SK-N-SH (cell line): ENCODE measurements around the gene MBNL2. TPM values are rescaled to one million over a fixed set of nuclear protein-coding genes. Genes with fewer than 3 reads are reported as not detected.

Experiments
- CTCF ChIA-PET: fragments of 300-600, 350-600 bp; formaldehyde crosslinking; extraction: SDS; loops from one replicate; lab custom pipeline; 2021; lab: Yijun Ruan, JAX
- POLR2A ChIA-PET: fragments of 350-600 bp; sonication (Branson Sonifier 250); formaldehyde crosslinking; extraction: SDS; loops from one replicate; lab custom pipeline; 2020; ENCODE audit warnings: antibody characterized with exemption, inconsistent platforms; lab: Yijun Ruan, JAX
- DNase-seq: peaks from one replicate; pipeline ENCODE4 v3.0.0; 2012
- H2AFZ ChIP-seq: fragments of 200-600 bp; sonication (generic); 2 replicates; pipeline ENCODE4 v1.8.1; 2016; ENCODE audit warnings: antibody characterized with exemption, mild to moderate bottlenecking, low read depth
- H3F3A ChIP-seq: fragments of 200-600 bp; sonication (generic); replicated peaks from 2 replicates; pipeline ENCODE3; 2016; ENCODE audit warnings: antibody characterized with exemption, mild to moderate bottlenecking; ENCODE audit not compliant: insufficient read depth
- H3K27ac ChIP-seq, 2 experiments: fragments of 200-500 bp in 1 of 2; fragments of 200-600 bp in 1 of 2; sonication (Bioruptor generic) in 1 of 2; sonication (generic), shearing (Covaris generic) in 1 of 2; 2 replicates each; pipeline versions ENCODE4 v1.5.1 to v1.6.1; 2014 to 2016; ENCODE audit warnings: low read depth in 2 of 2, inconsistent platforms in 1 of 2, low read length in 1 of 2, mild to moderate bottlenecking in 1 of 2, mixed read lengths in 1 of 2
- H3K27me3 ChIP-seq: fragments of 200-600 bp; sonication (generic), shearing (Covaris generic); 2 replicates; pipeline ENCODE4 v1.6.1; 2016; ENCODE audit warnings: mixed run types; ENCODE audit not compliant: insufficient read depth
- H3K36me3 ChIP-seq, 2 experiments: fragments of 200-500 bp in 1 of 2; fragments of 200-600 bp in 1 of 2; sonication (Bioruptor generic) in 1 of 2; sonication (generic) in 1 of 2; replicated peaks in 1 of 2; 2 replicates each; pipeline versions ENCODE3 to v1.5.1; 2014 to 2016; ENCODE audit warnings: low read length in 1 of 2, mild to moderate bottlenecking in 1 of 2; ENCODE audit not compliant: insufficient read depth in 2 of 2, control insufficient read depth in 1 of 2
- H3K4me1 ChIP-seq, 2 experiments: fragments of 200-500 bp in 1 of 2; fragments of 200-600 bp in 1 of 2; sonication (Bioruptor generic) in 1 of 2; sonication (generic), shearing (Covaris generic) in 1 of 2; 2 replicates each; pipeline versions ENCODE4 v1.5.1 to v1.6.1; 2014 to 2016; ENCODE audit warnings: low read depth in 1 of 2, low read length in 1 of 2, mixed run types in 1 of 2; ENCODE audit not compliant: insufficient read depth in 2 of 2, control insufficient read depth in 1 of 2
- H3K4me2 ChIP-seq: fragments of 200-600 bp; sonication (generic), shearing (Covaris generic); 2 replicates; pipeline ENCODE4 v1.6.1; 2017; ENCODE audit warnings: mixed run types
- H3K4me3 ChIP-seq, 2 experiments: fragments of 200-500 bp in 1 of 2; fragments of 200-600 bp in 1 of 2; sonication (Bioruptor generic) in 1 of 2; sonication (generic), shearing (Covaris generic) in 1 of 2; 2 replicates each; pipeline versions ENCODE4 v1.5.1 to v1.8.1; 2014 to 2016; ENCODE audit warnings: low read depth in 2 of 2, inconsistent platforms in 1 of 2, low read length in 1 of 2, mild to moderate bottlenecking in 1 of 2, mixed read lengths in 1 of 2, moderate library complexity in 1 of 2
- H3K79me2 ChIP-seq: fragments of 200-600 bp; sonication (generic); 2 replicates; pipeline ENCODE4 v1.8.1; 2017; ENCODE audit warnings: mild to moderate bottlenecking; ENCODE audit not compliant: insufficient read depth
- H3K9ac ChIP-seq: fragments of 200-600 bp; sonication (generic); 2 replicates; pipeline ENCODE4 v1.6.1; 2017; ENCODE audit warnings: mixed run types
- H3K9me2 ChIP-seq: fragments of 200-600 bp; sonication (generic); 2 replicates; pipeline ENCODE4 v1.6.1; 2017; ENCODE audit warnings: mixed run types
- H3K9me3 ChIP-seq: fragments of 200-600 bp; sonication (generic); 2 replicates; pipeline ENCODE4 v1.6.1; 2017; ENCODE audit warnings: mixed run types, mild to moderate bottlenecking, moderate library complexity
- H4K20me1 ChIP-seq: fragments of 200-600 bp; sonication (generic); 2 replicates; pipeline ENCODE4 v1.6.1; 2017; ENCODE audit warnings: mild to moderate bottlenecking, mixed run types; ENCODE audit not compliant: insufficient read depth
- CHD2 ChIP-seq: fragments of 150-350 bp; IDR thresholded peaks from 2 replicates; pipeline ENCODE4 v1.6.1; 2018; ENCODE audit warnings: low read length; ENCODE audit not compliant: partially characterized antibody
- ELF1 ChIP-seq: IDR thresholded peaks from 2 replicates; pipeline ENCODE4 v1.4.0; 2012
- EP300 ChIP-seq, 2 experiments: IDR thresholded peaks; 2 replicates each; pipeline versions ENCODE4 v1.4.0 to v1.6.1; 2012; ENCODE audit warnings: borderline replicate concordance in 1 of 2, low read depth in 1 of 2, low read length in 1 of 2
- EZH2phosphoT487 ChIP-seq: fragments of 200-600 bp; sonication (generic); IDR thresholded peaks from 2 replicates; pipeline ENCODE4 v1.6.1; 2017; ENCODE audit warnings: low read depth, mixed run types, mild to moderate bottlenecking, antibody characterized with exemption, moderate library complexity, borderline replicate concordance
- FOSL2 ChIP-seq: IDR thresholded peaks from 2 replicates; pipeline ENCODE4 v1.4.0; 2012; ENCODE audit warnings: low read depth, mild to moderate bottlenecking, moderate library complexity, borderline replicate concordance
- FOXJ3 ChIP-seq: sonication (generic); formaldehyde crosslinking; IDR thresholded peaks from 2 replicates; pipeline ENCODE4 v1.5.1; 2020; ENCODE audit warnings: mild to moderate bottlenecking, missing genetic modification reagents
- FOXM1 ChIP-seq: IDR thresholded peaks from 2 replicates; pipeline ENCODE4 v1.4.0; 2012; ENCODE audit warnings: low read depth, mild to moderate bottlenecking
- GABPA ChIP-seq: IDR thresholded peaks from 2 replicates; pipeline ENCODE4 v1.4.0; 2012; ENCODE audit warnings: low read depth, mild to moderate bottlenecking
- JUND ChIP-seq: IDR thresholded peaks from 2 replicates; pipeline ENCODE4 v1.4.0; 2012
- MEF2A ChIP-seq: IDR thresholded peaks from 2 replicates; pipeline ENCODE4 v1.4.0; 2012; ENCODE audit warnings: low read depth, borderline replicate concordance
- MXI1 ChIP-seq: IDR thresholded peaks from 2 replicates; pipeline ENCODE4 v1.6.1; 2012; ENCODE audit warnings: mild to moderate bottlenecking, low read depth, low read length, improper control_type of control experiment
- NFIC ChIP-seq: IDR thresholded peaks from 2 replicates; pipeline ENCODE4 v1.4.0; 2012; ENCODE audit warnings: borderline replicate concordance
- NRF1 ChIP-seq: IDR thresholded peaks from 2 replicates; pipeline ENCODE4 v1.6.1; 2012; ENCODE audit warnings: low read depth, mild to moderate bottlenecking, low read length
- POLR2AphosphoS5 ChIP-seq: IDR thresholded peaks from 2 replicates; pipeline ENCODE4 v1.6.1; 2012; ENCODE audit warnings: low read depth, low read length
- RAD21 ChIP-seq: IDR thresholded peaks from 2 replicates; pipeline ENCODE4 v1.6.1; 2012; ENCODE audit warnings: mild to moderate bottlenecking, low read length
- RCOR1 ChIP-seq: fragments of 150-350 bp; IDR thresholded peaks from 2 replicates; pipeline ENCODE4 v1.6.1; 2017; ENCODE audit warnings: antibody characterized with exemption, low read length
- RFX5 ChIP-seq: IDR thresholded peaks from 2 replicates; pipeline ENCODE4 v1.6.1; 2012; ENCODE audit warnings: mild to moderate bottlenecking, improper control_type of control experiment, low read length
- RXRA ChIP-seq: IDR thresholded peaks from 2 replicates; pipeline ENCODE4 v1.4.0; 2012; ENCODE audit warnings: low read depth, mild to moderate bottlenecking, borderline replicate concordance
- SIN3A ChIP-seq: IDR thresholded peaks from 2 replicates; pipeline ENCODE4 v1.6.1; 2012; ENCODE audit warnings: low read depth, mild to moderate bottlenecking, low read length, moderate library complexity, borderline replicate concordance
- SMC3 ChIP-seq: IDR thresholded peaks from 2 replicates; pipeline ENCODE4 v1.6.1; 2012; ENCODE audit warnings: low read depth, low read length, improper control_type of control experiment
- TAF1 ChIP-seq: IDR thresholded peaks from 2 replicates; pipeline ENCODE4 v1.6.1; 2012; ENCODE audit warnings: low read depth, mild to moderate bottlenecking, low read length, moderate library complexity, borderline replicate concordance
- TCF12 ChIP-seq: IDR thresholded peaks from 2 replicates; pipeline ENCODE4 v1.4.0; 2012
- YY1 ChIP-seq: IDR thresholded peaks from 2 replicates; pipeline ENCODE4 v1.4.0; 2012; ENCODE audit warnings: low read depth, mild to moderate bottlenecking
- ZBTB33 ChIP-seq: IDR thresholded peaks from 2 replicates; pipeline ENCODE4 v1.4.0; 2012; ENCODE audit warnings: low read depth, borderline replicate concordance
- WGBS: methylation state at CpG from one replicate; pipeline ENCODE4 v1.1.6; 2017; ENCODE audit warnings: low lambda C conversion rate; 5-methylcytosine and 5-hydroxymethylcytosine counted together
- polyA plus RNA-seq, 3 experiments: library from polyadenylated mRNA; depleted of rRNA; stranded (reverse); fragments of >200 nt; gene quantifications; 2 replicates each; pipeline ENCODE4 v1.2.3, GENCODE V29; 2012
- TF ChIP-seq, protein P1 (sequence below): IDR thresholded peaks from 2 replicates; pipeline ENCODE4 v1.4.0; 2012; ENCODE audit warnings: low read depth, borderline replicate concordance
- TF ChIP-seq, protein P2 (sequence below): IDR thresholded peaks from 2 replicates; pipeline ENCODE4 v1.4.0; 2012; ENCODE audit warnings: low read depth
- TF ChIP-seq, protein P3 (sequence below): fragments of 200-600 bp; sonication (generic); IDR thresholded peaks from 2 replicates; pipeline ENCODE4 v1.6.1; 2017; ENCODE audit warnings: antibody characterized with exemption, mild to moderate bottlenecking, moderate library complexity
- TF ChIP-seq, protein P4 (sequence below): IDR thresholded peaks from 2 replicates; pipeline ENCODE4; 2012

The MBNL2 gene
- polyA plus RNA-seq (2012; rRNA removed) = 24.5 and 27.9 TPM in 2 replicates
- 38.4 and 46.6 TPM in 2 replicates for polyA plus RNA-seq (2012; cell fraction: cytosol; rRNA removed)
- polyA plus RNA-seq (2012; cell fraction: nucleus; rRNA removed) = 21.4 and 39.6 TPM in 2 replicates

- CTCF ChIA-PET = interaction anchor here (0.6 to 8.6 kb wide), 18 partner anchors 10 to 137 kb away, joined by 3 to 80 read pairs (median 4); no protein-coding TSS in a partner anchor
- Histone ChIP-seq H3K4me1 (peaks cover 14 to 28% of the 10 kb centered on the region in 2 experiments), H3K9me3 (no peaks in the 10 kb centered on the region), H3F3A (peaks cover 15% of the 10 kb centered on the region), H3K27ac (peak within 1 kb of the TSS; percentile 95 to 97), H3K36me3 (peaks cover 8 to 11% of the 10 kb centered on the region in 2 experiments), H3K27me3 (no peaks in the 10 kb centered on the region), H4K20me1 (no peaks in the 10 kb centered on the region; the same call in 1 of the 2 replicates), H3K9me2 (no peaks in the 10 kb centered on the region), H3K9ac (peak within 1 kb of the TSS; percentile 98), H2AFZ (peak within 1 kb of the TSS; percentile 59), H3K4me3 (peak within 1 kb of the TSS; percentile 75 to 77), H3K79me2 (peaks cover 57% of the 10 kb centered on the region), H3K4me2 (peak within 1 kb of the TSS; percentile 81)
- POLR2A ChIA-PET = interaction anchor here (1.0 to 1.6 kb wide), 4 partner anchors 79 to 212 kb away, joined by 3 to 7 read pairs (median 4); partner anchors contain the start of gene RAP2A
- peak; percentile 80 for DNase-seq
- 3% methylated on average over 15 of the region's 15 CpGs for WGBS
- peak; percentile 63 for TF ChIP-seq SIN3A
- TF ChIP-seq GABPA = no peak; the same call in 1 of the 2 replicates
- TF ChIP-seq RXRA = no peak
- TF ChIP-seq NFIC = no peak
- no peak for TF ChIP-seq EP300 (IDR thresholded peaks at IDR 0.05; ENCODE audit: borderline replicate concordance in 1 of 2, low read depth in 1 of 2, low read length in 1 of 2)
- no peak for TF ChIP-seq JUND
- no peak for TF ChIP-seq ZBTB33
- TF ChIP-seq FOXJ3 (CRISPR knock-in tag) = no peak
- TF ChIP-seq CHD2 = peak; percentile 4
- no peak for TF ChIP-seq EZH2phosphoT487
- TF ChIP-seq TAF1 = peak; percentile 93
- TF ChIP-seq, protein P1, sequence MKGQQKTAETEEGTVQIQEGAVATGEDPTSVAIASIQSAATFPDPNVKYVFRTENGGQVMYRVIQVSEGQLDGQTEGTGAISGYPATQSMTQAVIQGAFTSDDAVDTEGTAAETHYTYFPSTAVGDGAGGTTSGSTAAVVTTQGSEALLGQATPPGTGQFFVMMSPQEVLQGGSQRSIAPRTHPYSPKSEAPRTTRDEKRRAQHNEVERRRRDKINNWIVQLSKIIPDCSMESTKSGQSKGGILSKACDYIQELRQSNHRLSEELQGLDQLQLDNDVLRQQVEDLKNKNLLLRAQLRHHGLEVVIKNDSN = no peak
- no peak for TF ChIP-seq FOXM1
- TF ChIP-seq, protein P2, sequence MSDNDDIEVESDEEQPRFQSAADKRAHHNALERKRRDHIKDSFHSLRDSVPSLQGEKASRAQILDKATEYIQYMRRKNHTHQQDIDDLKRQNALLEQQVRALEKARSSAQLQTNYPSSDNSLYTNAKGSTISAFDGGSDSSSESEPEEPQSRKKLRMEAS = peak; percentile 62; the same call in 1 of the 2 replicates
- TF ChIP-seq RCOR1 = peak; percentile 32; the same call in 1 of the 2 replicates
- TF ChIP-seq YY1 = no peak
- TF ChIP-seq RAD21 = no peak
- TF ChIP-seq ELF1 = no peak
- peak; percentile 95 for TF ChIP-seq RFX5
- TF ChIP-seq, protein P3, sequence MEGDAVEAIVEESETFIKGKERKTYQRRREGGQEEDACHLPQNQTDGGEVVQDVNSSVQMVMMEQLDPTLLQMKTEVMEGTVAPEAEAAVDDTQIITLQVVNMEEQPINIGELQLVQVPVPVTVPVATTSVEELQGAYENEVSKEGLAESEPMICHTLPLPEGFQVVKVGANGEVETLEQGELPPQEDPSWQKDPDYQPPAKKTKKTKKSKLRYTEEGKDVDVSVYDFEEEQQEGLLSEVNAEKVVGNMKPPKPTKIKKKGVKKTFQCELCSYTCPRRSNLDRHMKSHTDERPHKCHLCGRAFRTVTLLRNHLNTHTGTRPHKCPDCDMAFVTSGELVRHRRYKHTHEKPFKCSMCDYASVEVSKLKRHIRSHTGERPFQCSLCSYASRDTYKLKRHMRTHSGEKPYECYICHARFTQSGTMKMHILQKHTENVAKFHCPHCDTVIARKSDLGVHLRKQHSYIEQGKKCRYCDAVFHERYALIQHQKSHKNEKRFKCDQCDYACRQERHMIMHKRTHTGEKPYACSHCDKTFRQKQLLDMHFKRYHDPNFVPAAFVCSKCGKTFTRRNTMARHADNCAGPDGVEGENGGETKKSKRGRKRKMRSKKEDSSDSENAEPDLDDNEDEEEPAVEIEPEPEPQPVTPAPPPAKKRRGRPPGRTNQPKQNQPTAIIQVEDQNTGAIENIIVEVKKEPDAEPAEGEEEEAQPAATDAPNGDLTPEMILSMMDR = no peak
- peak; percentile 98 for TF ChIP-seq POLR2AphosphoS5
- peak; percentile 58 for TF ChIP-seq TCF12
- no peak; the same call in 1 of the 2 replicates for TF ChIP-seq MEF2A
- TF ChIP-seq, protein P4, sequence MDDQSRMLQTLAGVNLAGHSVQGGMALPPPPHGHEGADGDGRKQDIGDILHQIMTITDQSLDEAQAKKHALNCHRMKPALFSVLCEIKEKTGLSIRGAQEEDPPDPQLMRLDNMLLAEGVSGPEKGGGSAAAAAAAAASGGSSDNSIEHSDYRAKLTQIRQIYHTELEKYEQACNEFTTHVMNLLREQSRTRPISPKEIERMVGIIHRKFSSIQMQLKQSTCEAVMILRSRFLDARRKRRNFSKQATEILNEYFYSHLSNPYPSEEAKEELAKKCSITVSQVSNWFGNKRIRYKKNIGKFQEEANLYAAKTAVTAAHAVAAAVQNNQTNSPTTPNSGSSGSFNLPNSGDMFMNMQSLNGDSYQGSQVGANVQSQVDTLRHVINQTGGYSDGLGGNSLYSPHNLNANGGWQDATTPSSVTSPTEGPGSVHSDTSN = peak; percentile 98
- no peak for TF ChIP-seq SMC3
- TF ChIP-seq FOSL2 = no peak
- no peak for TF ChIP-seq NRF1
- TF ChIP-seq MXI1 = peak; percentile 36
Observed at GRCh38 chr13:97221989-97222700, at the start of gene MBNL2. TSS of gene MBNL2 (plus strand) at chr13:97222333. CDS start at chr13:97276236, 53,903 bp downstream.
